SK-N-SH (cell line): Measurements from ENCODE around the gene IFITM5. TPM values are rescaled to one million over a fixed set of nuclear protein-coding genes. Genes with fewer than 3 reads are reported as not detected.

ENCODE experiments used
- CTCF ChIA-PET: fragments of 300-600, 350-600 bp; formaldehyde crosslinking; extraction: SDS; loops from one replicate; lab custom pipeline; 2021; lab: Yijun Ruan, JAX
- POLR2A ChIA-PET: fragments of 350-600 bp; sonication (Branson Sonifier 250); formaldehyde crosslinking; extraction: SDS; loops from one replicate; lab custom pipeline; 2020; ENCODE audit warnings: antibody characterized with exemption, inconsistent platforms; lab: Yijun Ruan, JAX
- DNase-seq: peaks from one replicate; pipeline ENCODE4 v3.0.0; 2012
- H2AFZ ChIP-seq: fragments of 200-600 bp; sonication (generic); 2 replicates; pipeline ENCODE4 v1.8.1; 2016; ENCODE audit warnings: antibody characterized with exemption, mild to moderate bottlenecking, low read depth
- H3F3A ChIP-seq: fragments of 200-600 bp; sonication (generic); replicated peaks from 2 replicates; pipeline ENCODE3; 2016; ENCODE audit warnings: antibody characterized with exemption, mild to moderate bottlenecking; ENCODE audit not compliant: insufficient read depth
- H3K27ac ChIP-seq, 2 experiments: fragments of 200-500 bp in 1 of 2; fragments of 200-600 bp in 1 of 2; sonication (Bioruptor generic) in 1 of 2; sonication (generic), shearing (Covaris generic) in 1 of 2; 2 replicates each; pipeline versions ENCODE4 v1.5.1 to v1.6.1; 2014 to 2016; ENCODE audit warnings: low read depth in 2 of 2, inconsistent platforms in 1 of 2, low read length in 1 of 2, mild to moderate bottlenecking in 1 of 2, mixed read lengths in 1 of 2
- H3K27me3 ChIP-seq: fragments of 200-600 bp; sonication (generic), shearing (Covaris generic); 2 replicates; pipeline ENCODE4 v1.6.1; 2016; ENCODE audit warnings: mixed run types; ENCODE audit not compliant: insufficient read depth
- H3K36me3 ChIP-seq, 2 experiments: fragments of 200-500 bp in 1 of 2; fragments of 200-600 bp in 1 of 2; sonication (Bioruptor generic) in 1 of 2; sonication (generic) in 1 of 2; replicated peaks in 1 of 2; 2 replicates each; pipeline versions ENCODE3 to v1.5.1; 2014 to 2016; ENCODE audit warnings: low read length in 1 of 2, mild to moderate bottlenecking in 1 of 2; ENCODE audit not compliant: insufficient read depth in 2 of 2, control insufficient read depth in 1 of 2
- H3K4me1 ChIP-seq, 2 experiments: fragments of 200-500 bp in 1 of 2; fragments of 200-600 bp in 1 of 2; sonication (Bioruptor generic) in 1 of 2; sonication (generic), shearing (Covaris generic) in 1 of 2; 2 replicates each; pipeline versions ENCODE4 v1.5.1 to v1.6.1; 2014 to 2016; ENCODE audit warnings: low read depth in 1 of 2, low read length in 1 of 2, mixed run types in 1 of 2; ENCODE audit not compliant: insufficient read depth in 2 of 2, control insufficient read depth in 1 of 2
- H3K4me2 ChIP-seq: fragments of 200-600 bp; sonication (generic), shearing (Covaris generic); 2 replicates; pipeline ENCODE4 v1.6.1; 2017; ENCODE audit warnings: mixed run types
- H3K4me3 ChIP-seq, 2 experiments: fragments of 200-500 bp in 1 of 2; fragments of 200-600 bp in 1 of 2; sonication (Bioruptor generic) in 1 of 2; sonication (generic), shearing (Covaris generic) in 1 of 2; 2 replicates each; pipeline versions ENCODE4 v1.5.1 to v1.8.1; 2014 to 2016; ENCODE audit warnings: low read depth in 2 of 2, inconsistent platforms in 1 of 2, low read length in 1 of 2, mild to moderate bottlenecking in 1 of 2, mixed read lengths in 1 of 2, moderate library complexity in 1 of 2
- H3K79me2 ChIP-seq: fragments of 200-600 bp; sonication (generic); 2 replicates; pipeline ENCODE4 v1.8.1; 2017; ENCODE audit warnings: mild to moderate bottlenecking; ENCODE audit not compliant: insufficient read depth
- H3K9ac ChIP-seq: fragments of 200-600 bp; sonication (generic); 2 replicates; pipeline ENCODE4 v1.6.1; 2017; ENCODE audit warnings: mixed run types
- H3K9me2 ChIP-seq: fragments of 200-600 bp; sonication (generic); 2 replicates; pipeline ENCODE4 v1.6.1; 2017; ENCODE audit warnings: mixed run types
- H3K9me3 ChIP-seq: fragments of 200-600 bp; sonication (generic); 2 replicates; pipeline ENCODE4 v1.6.1; 2017; ENCODE audit warnings: mixed run types, mild to moderate bottlenecking, moderate library complexity
- H4K20me1 ChIP-seq: fragments of 200-600 bp; sonication (generic); 2 replicates; pipeline ENCODE4 v1.6.1; 2017; ENCODE audit warnings: mild to moderate bottlenecking, mixed run types; ENCODE audit not compliant: insufficient read depth
- CHD2 ChIP-seq: fragments of 150-350 bp; IDR thresholded peaks from 2 replicates; pipeline ENCODE4 v1.6.1; 2018; ENCODE audit warnings: low read length; ENCODE audit not compliant: partially characterized antibody
- CTCF ChIP-seq: fragments of 200-600 bp; sonication (generic); IDR thresholded peaks from 2 replicates; pipeline ENCODE4 v1.6.1; 2017; ENCODE audit warnings: antibody characterized with exemption, mild to moderate bottlenecking, moderate library complexity
- ELF1 ChIP-seq: IDR thresholded peaks from 2 replicates; pipeline ENCODE4 v1.4.0; 2012
- FOXM1 ChIP-seq: IDR thresholded peaks from 2 replicates; pipeline ENCODE4 v1.4.0; 2012; ENCODE audit warnings: low read depth, mild to moderate bottlenecking
- NFIC ChIP-seq: IDR thresholded peaks from 2 replicates; pipeline ENCODE4 v1.4.0; 2012; ENCODE audit warnings: borderline replicate concordance
- NRF1 ChIP-seq: IDR thresholded peaks from 2 replicates; pipeline ENCODE4 v1.6.1; 2012; ENCODE audit warnings: low read depth, mild to moderate bottlenecking, low read length
- POLR2AphosphoS5 ChIP-seq: IDR thresholded peaks from 2 replicates; pipeline ENCODE4 v1.6.1; 2012; ENCODE audit warnings: low read depth, low read length
- RAD21 ChIP-seq: IDR thresholded peaks from 2 replicates; pipeline ENCODE4 v1.6.1; 2012; ENCODE audit warnings: mild to moderate bottlenecking, low read length
- RCOR1 ChIP-seq: fragments of 150-350 bp; IDR thresholded peaks from 2 replicates; pipeline ENCODE4 v1.6.1; 2017; ENCODE audit warnings: antibody characterized with exemption, low read length
- RFX5 ChIP-seq: IDR thresholded peaks from 2 replicates; pipeline ENCODE4 v1.6.1; 2012; ENCODE audit warnings: mild to moderate bottlenecking, improper control_type of control experiment, low read length
- SMC3 ChIP-seq: IDR thresholded peaks from 2 replicates; pipeline ENCODE4 v1.6.1; 2012; ENCODE audit warnings: low read depth, low read length, improper control_type of control experiment
- TEAD4 ChIP-seq: IDR thresholded peaks from 2 replicates; pipeline ENCODE4 v1.4.0; 2012; ENCODE audit warnings: mild to moderate bottlenecking, borderline replicate concordance; ENCODE audit not compliant: insufficient read depth
- WGBS: methylation state at CpG from one replicate; pipeline ENCODE4 v1.1.6; 2017; ENCODE audit warnings: low lambda C conversion rate; 5-methylcytosine and 5-hydroxymethylcytosine counted together
- polyA plus RNA-seq, 3 experiments: library from polyadenylated mRNA; depleted of rRNA; stranded (reverse); fragments of >200 nt; gene quantifications; 2 replicates each; pipeline ENCODE4 v1.2.3, GENCODE V29; 2012
- TF ChIP-seq, protein P1 (sequence below): IDR thresholded peaks from 2 replicates; pipeline ENCODE4 v1.6.1; 2012; ENCODE audit warnings: mild to moderate bottlenecking, low read depth, low read length, moderate library complexity

Gene IFITM5
- polyA plus RNA-seq, 1 of the 3 experiments (the other 2 are of a cell fraction): not detected

DNA sequence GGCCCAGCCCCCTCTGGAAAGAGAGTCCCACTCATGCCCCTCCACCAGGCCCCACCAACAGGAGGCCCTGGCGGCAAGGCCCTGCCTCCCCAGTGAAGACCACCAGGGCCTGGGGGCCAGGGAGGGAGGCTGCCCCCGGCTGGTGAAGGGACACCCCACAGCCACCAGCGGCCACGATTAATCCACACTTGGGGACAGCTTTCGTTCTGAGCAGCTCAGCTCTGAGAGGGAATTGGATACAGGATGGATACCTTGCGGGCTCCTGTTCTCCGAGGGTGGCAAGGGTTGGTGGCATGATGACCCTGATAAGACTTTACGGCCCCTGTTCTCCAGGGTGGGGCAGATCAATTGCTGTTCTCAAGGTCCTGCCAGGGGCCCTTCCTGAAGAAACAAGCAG is 28.0 kb downstream of the IFITM5 start:
- POLR2A ChIA-PET: no interaction called here
- Histone ChIP-seq H3K4me3 (no peak overlapping the region), H3K36me3 (no peaks in the 10 kb centered on the region), H3K4me1 (peaks cover 0 to 6% of the 10 kb centered on the region in 2 experiments; a peak in 1 of 4 replicates), H3K27me3 (peaks cover 9% of the 10 kb centered on the region; the same call in 1 of the 2 replicates), H3K4me2 (no peak overlapping the region), H3K9ac (no peak overlapping the region), H3K9me2 (no peaks in the 10 kb centered on the region), H2AFZ (no peak overlapping the region), H3K79me2 (no peaks in the 10 kb centered on the region), H4K20me1 (no peaks in the 10 kb centered on the region), H3F3A (peaks cover 7% of the 10 kb centered on the region), H3K27ac (no peak overlapping the region), H3K9me3 (peaks cover 3% of the 10 kb centered on the region)
- no peak for DNase-seq
- CTCF ChIA-PET: no interaction called here
- TF ChIP-seq CHD2 (no peak), NFIC (no peak), NRF1 (no peak), RFX5 (no peak), ELF1 (no peak), RAD21 (no peak)
- WGBS: no CpG with 5 or more reads among the region's 8 CpGs

DNA sequence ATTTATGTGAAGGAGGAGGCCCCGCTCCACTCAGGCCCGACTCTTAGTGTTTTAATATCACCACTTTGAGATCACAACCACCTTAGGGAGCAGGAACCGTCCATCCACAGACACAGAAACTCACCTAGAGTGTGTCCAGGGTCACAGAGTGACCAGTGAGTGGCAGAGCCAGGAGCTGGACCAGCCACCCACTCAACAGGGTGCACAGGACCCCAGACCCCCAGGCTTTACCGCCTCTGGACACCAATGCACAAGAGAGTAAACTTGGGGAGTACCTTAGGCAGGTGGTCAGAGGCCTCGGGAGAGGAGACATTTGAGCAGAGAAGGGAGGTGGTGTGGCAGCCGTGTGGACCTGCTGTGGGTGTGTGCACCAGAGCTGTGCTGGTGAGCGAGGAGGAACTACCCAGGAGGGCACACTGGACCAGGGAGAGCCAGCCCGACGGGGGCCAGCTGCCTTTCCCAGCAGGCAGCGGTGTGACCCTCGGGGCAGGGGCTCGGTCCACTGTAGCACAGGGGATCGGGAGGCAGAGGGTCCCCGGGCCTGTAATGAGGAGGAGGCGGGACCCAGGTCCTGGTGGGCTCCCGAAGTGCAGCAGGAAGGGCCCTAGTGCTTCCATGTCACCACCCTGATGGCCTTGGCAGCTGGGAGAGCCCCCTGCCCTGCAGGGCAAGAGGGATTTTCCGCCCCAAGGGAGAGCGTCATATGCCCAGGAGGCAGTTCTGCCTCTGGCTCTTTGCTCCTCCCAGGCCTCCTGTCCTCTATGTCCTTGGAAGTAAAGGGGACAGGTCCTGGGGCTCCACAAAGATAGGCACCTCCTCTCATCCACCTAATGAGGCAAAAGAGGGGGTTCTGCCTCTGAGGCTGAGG is 28.6 kb downstream of the IFITM5 start:
- DNase-seq: no peak
- POLR2A ChIA-PET: no interaction called here
- no peaks in the 10 kb centered on the region; the same call in 1 of the 2 replicates for H3K9me3 ChIP-seq
- H3K4me3 ChIP-seq: no peak overlapping the region
- H3K4me1 ChIP-seq: peaks cover 0 to 6% of the 10 kb centered on the region in 2 experiments; a peak in 1 of 4 replicates
- WGBS: 60% methylated on average over 10 of the region's 18 CpGs
- no peaks in the 10 kb centered on the region for H4K20me1 ChIP-seq
- peaks cover 12% of the 10 kb centered on the region for H3F3A ChIP-seq
- H2AFZ ChIP-seq: no peak overlapping the region
- CTCF ChIA-PET: no interaction called here
- no peak overlapping the region for H3K27ac ChIP-seq
- H3K79me2 ChIP-seq: no peaks in the 10 kb centered on the region
- no peaks in the 10 kb centered on the region for H3K9me2 ChIP-seq
- TF ChIP-seq CTCF: no peak
- TF ChIP-seq POLR2AphosphoS5: no peak
- TF ChIP-seq, protein P1, sequence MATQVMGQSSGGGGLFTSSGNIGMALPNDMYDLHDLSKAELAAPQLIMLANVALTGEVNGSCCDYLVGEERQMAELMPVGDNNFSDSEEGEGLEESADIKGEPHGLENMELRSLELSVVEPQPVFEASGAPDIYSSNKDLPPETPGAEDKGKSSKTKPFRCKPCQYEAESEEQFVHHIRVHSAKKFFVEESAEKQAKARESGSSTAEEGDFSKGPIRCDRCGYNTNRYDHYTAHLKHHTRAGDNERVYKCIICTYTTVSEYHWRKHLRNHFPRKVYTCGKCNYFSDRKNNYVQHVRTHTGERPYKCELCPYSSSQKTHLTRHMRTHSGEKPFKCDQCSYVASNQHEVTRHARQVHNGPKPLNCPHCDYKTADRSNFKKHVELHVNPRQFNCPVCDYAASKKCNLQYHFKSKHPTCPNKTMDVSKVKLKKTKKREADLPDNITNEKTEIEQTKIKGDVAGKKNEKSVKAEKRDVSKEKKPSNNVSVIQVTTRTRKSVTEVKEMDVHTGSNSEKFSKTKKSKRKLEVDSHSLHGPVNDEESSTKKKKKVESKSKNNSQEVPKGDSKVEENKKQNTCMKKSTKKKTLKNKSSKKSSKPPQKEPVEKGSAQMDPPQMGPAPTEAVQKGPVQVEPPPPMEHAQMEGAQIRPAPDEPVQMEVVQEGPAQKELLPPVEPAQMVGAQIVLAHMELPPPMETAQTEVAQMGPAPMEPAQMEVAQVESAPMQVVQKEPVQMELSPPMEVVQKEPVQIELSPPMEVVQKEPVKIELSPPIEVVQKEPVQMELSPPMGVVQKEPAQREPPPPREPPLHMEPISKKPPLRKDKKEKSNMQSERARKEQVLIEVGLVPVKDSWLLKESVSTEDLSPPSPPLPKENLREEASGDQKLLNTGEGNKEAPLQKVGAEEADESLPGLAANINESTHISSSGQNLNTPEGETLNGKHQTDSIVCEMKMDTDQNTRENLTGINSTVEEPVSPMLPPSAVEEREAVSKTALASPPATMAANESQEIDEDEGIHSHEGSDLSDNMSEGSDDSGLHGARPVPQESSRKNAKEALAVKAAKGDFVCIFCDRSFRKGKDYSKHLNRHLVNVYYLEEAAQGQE: no peak
- no peak for TF ChIP-seq FOXM1
- TF ChIP-seq RCOR1: no peak
- no peak for TF ChIP-seq SMC3
- no peak for TF ChIP-seq TEAD4
- no peak overlapping the region for H3K4me2 ChIP-seq
- H3K9ac ChIP-seq: no peak overlapping the region
- no peaks in the 10 kb centered on the region for H3K36me3 ChIP-seq
- peaks cover 9% of the 10 kb centered on the region; the same call in 1 of the 2 replicates for H3K27me3 ChIP-seq
